B cell (primary cell): Measurements from ENCODE around the gene SERTAD3. TPM values are rescaled to one million over a fixed set of nuclear protein-coding genes. Genes with fewer than 3 reads are reported as not detected.

Source experiments
- ATAC-seq: fragments of 200-7000 bp; cut with Tn5 transposase; one replicate; pipeline ENCODE4 v1.10.0; 2021; ENCODE audit warnings: low read depth, mild to moderate bottlenecking, moderate number of reproducible peaks, moderate library complexity
- CTCF ChIA-PET: fragments of 350-600 bp; sonication (Branson Sonifier 250); formaldehyde crosslinking; loops from one replicate; lab custom pipeline; 2021; ENCODE audit warnings: antibody characterized with exemption, inconsistent platforms; lab: Charles Lee
- POLR2A ChIA-PET: fragments of 350-600 bp; sonication (Branson Sonifier 250); formaldehyde crosslinking; loops from one replicate; lab custom pipeline; 2021; ENCODE audit warnings: antibody characterized with exemption; lab: Charles Lee
- DNase-seq: peaks from one replicate; pipeline ENCODE4 v3.0.0; 2013
- H2AFZ ChIP-seq: 2 replicates; pipeline ENCODE4 v1.6.1; 2012; ENCODE audit warnings: mild to moderate bottlenecking, low read depth, low read length; ENCODE audit not compliant: insufficient read depth, poor library complexity, severe bottlenecking
- H3K27ac ChIP-seq, 2 donors: 1 replicate in 1 of 2; 2 replicates in 1 of 2; pipeline ENCODE4 v1.5.1; 2012 to 2013; ENCODE audit warnings: low read length in 2 of 2, mild to moderate bottlenecking in 2 of 2, moderate library complexity in 1 of 2
- H3K27me3 ChIP-seq, 4 experiments: fragments of 200-600 bp in 1 of 4; sonication (generic) in 1 of 4; replicated peaks in 1 of 4; 1 replicate in 2 of 4; 2 replicates in 2 of 4; pipeline versions ENCODE4 v1.6.1 to v1.7.0; 2013 to 2016; ENCODE audit warnings: low read length in 3 of 4, mild to moderate bottlenecking in 2 of 4, mixed read lengths in 1 of 4, moderate library complexity in 1 of 4; ENCODE audit not compliant: insufficient read depth in 4 of 4, control insufficient read depth in 3 of 4; ENCODE audit errors: control extremely low read depth in 1 of 4
- H3K36me3 ChIP-seq, 2 experiments: replicated peaks in 1 of 2; 1 replicate in 1 of 2; 2 replicates in 1 of 2; pipeline versions ENCODE4 v1.6.1 to v1.7.1; 2013; ENCODE audit warnings: low read length in 1 of 2; ENCODE audit not compliant: insufficient read depth in 2 of 2, control insufficient read depth in 1 of 2; ENCODE audit errors: control extremely low read depth in 1 of 2, extremely low read depth in 1 of 2
- H3K4me1 ChIP-seq, 2 donors: fragments of 200-600 bp in 1 of 2; sonication (generic) in 1 of 2; 1 replicate in 1 of 2; 2 replicates in 1 of 2; pipeline versions ENCODE4 v1.5.1 to v1.6.1; 2013 to 2017; ENCODE audit warnings: low read length in 2 of 2; ENCODE audit not compliant: control insufficient read depth in 2 of 2, insufficient read depth in 2 of 2
- H3K4me2 ChIP-seq: replicated peaks from 2 replicates; pipeline ENCODE3; 2012; ENCODE audit warnings: mild to moderate bottlenecking, low read depth, low read length; ENCODE audit not compliant: poor library complexity, severe bottlenecking
- H3K4me3 ChIP-seq, 5 experiments: fragments of 200-600 bp in 1 of 5; sonication (generic) in 1 of 5; 1 replicate in 3 of 5; 2 replicates in 2 of 5; pipeline versions ENCODE4 v1.5.1 to v1.7.0; 2011 to 2016; ENCODE audit warnings: low read length in 4 of 5, mild to moderate bottlenecking in 4 of 5, low read depth in 2 of 5, control low read depth in 1 of 5, moderate library complexity in 1 of 5; ENCODE audit not compliant: insufficient read depth in 1 of 5; ENCODE audit errors: control extremely low read depth in 1 of 5, extremely low read depth in 1 of 5
- H3K79me2 ChIP-seq: fragments of 200-600 bp; sonication (generic); one replicate; pipeline ENCODE4 v1.6.0; 2016; ENCODE audit warnings: low read length; ENCODE audit not compliant: control insufficient read depth, insufficient read depth
- H3K9ac ChIP-seq: fragments of 200-600 bp; sonication (generic); 2 replicates; pipeline ENCODE4 v1.6.1; 2017; ENCODE audit warnings: mild to moderate bottlenecking, low read length, moderate library complexity
- H3K9me3 ChIP-seq, 3 donors: one replicate each; pipeline versions ENCODE4 v1.6.1 to v1.7.1; 2013; ENCODE audit warnings: low read length in 2 of 3; ENCODE audit not compliant: control insufficient read depth in 2 of 3, insufficient read depth in 1 of 3; ENCODE audit errors: control extremely low read depth in 1 of 3
- H4K20me1 ChIP-seq: 2 replicates; pipeline ENCODE4 v1.6.0; 2012; ENCODE audit warnings: mild to moderate bottlenecking, low read length; ENCODE audit not compliant: insufficient read depth, control insufficient read depth, poor library complexity, severe bottlenecking
- H3K27ac Mint-ChIP-seq: one replicate; pipeline ENCODE4 v1.8.0; 2021; ENCODE audit warnings: mixed read lengths
- H3K27me3 Mint-ChIP-seq: one replicate; pipeline ENCODE4 v1.8.0; 2021; ENCODE audit warnings: mixed read lengths
- H3K4me1 Mint-ChIP-seq: one replicate; pipeline ENCODE4 v1.8.0; 2021; ENCODE audit warnings: mixed read lengths
- H3K4me3 Mint-ChIP-seq: one replicate; pipeline ENCODE4 v1.8.0; 2021; ENCODE audit warnings: mixed read lengths
- H3K9me3 Mint-ChIP-seq: one replicate; pipeline ENCODE4 v1.8.0; 2022; ENCODE audit warnings: mixed read lengths; ENCODE audit not compliant: insufficient read depth
- CTCF ChIP-seq: fragments of 200-600 bp; IDR thresholded peaks from one replicate; pipeline ENCODE4 v1.8.0; 2022; ENCODE audit warnings: antibody characterized with exemption, mild to moderate bottlenecking
- EZH2 ChIP-seq: IDR thresholded peaks from 2 replicates; pipeline ENCODE4 v1.6.1; 2012; ENCODE audit warnings: borderline replicate concordance, low read depth, mild to moderate bottlenecking, moderate library complexity, low read length; ENCODE audit not compliant: insufficient read depth, poor library complexity, severe bottlenecking
- WGBS: methylation state at CpG from one replicate; pipeline ENCODE4 v1.1.5; 2013; ENCODE audit warnings: missing lambda C conversion rate; ENCODE audit not compliant: insufficient coverage; 5-methylcytosine and 5-hydroxymethylcytosine counted together
- intact Hi-C: fragments of 100-400 bp; cut with micrococcal nuclease; formaldehyde crosslinking; loops from one replicate; pipeline ENCODE4 v1.10.0; 2022
- polyA plus RNA-seq: library from polyadenylated mRNA; depleted of rRNA; stranded (reverse); fragments of >200 nt; gene quantifications from 2 replicates; pipeline ENCODE4 v1.2.3, GENCODE V29; 2012
- total RNA-seq, 2 donors: library from RNA; stranded (reverse); fragments of 120-200 nt in 1 of 2; gene quantifications; 1 replicate in 1 of 2; 2 replicates in 1 of 2; pipeline versions ENCODE4 v1.2.3 to v1.2.4, GENCODE V29; 2013 to 2022

SERTAD3 gene
- total and polyA plus RNA-seq, 2 donors (not counting 1 experiment from before 2014, with no cell fraction given), result 41.6 to 43.9 TPM

- Histone ChIP-seq H2AFZ (peak within 1 kb of the TSS; percentile 77), H3K4me2 (peak within 1 kb of the TSS; percentile 80), H3K27ac (peak within 1 kb of the TSS; percentile 38 to 60), H3K4me1 (peaks cover 30 to 44% of the 10 kb centered on the region in 2 donors), H4K20me1 (no peaks in the 10 kb centered on the region), H3K36me3 (no peaks in the 10 kb centered on the region), H3K9ac (peak within 1 kb of the TSS; percentile 66), H3K4me3 (peak within 1 kb of the TSS; percentile 1 to 70 (median 62)), H3K9me3 (peaks cover 0 to 14% (median 0%) of the 10 kb centered on the region in 3 donors), H3K79me2 (no peaks in the 10 kb centered on the region), H3K27me3 (peaks cover 0 to 23% (median 3%) of the 10 kb centered on the region in 4 experiments)
- DNase-seq (peak; percentile 100), ATAC-seq (peak; percentile 89)
- intact Hi-C loops, result loop anchor here (1.0 to 5.0 kb wide), 10 partner anchors 21 to 797 kb away; partner anchors contain the start of genes AKT2, C19orf47, HNRNPUL1 and PLD3
- peaks cover 44% of the 10 kb centered on the region for H3K4me1 Mint-ChIP-seq
- TF ChIP-seq CTCF, result no peak
- no peak for TF ChIP-seq EZH2
- peaks cover 12% of the 10 kb centered on the region for H3K27me3 Mint-ChIP-seq
- ChIA-PET POLR2A (interaction anchor here (0.5 to 2.2 kb wide), 6 partner anchors 22 to 179 kb away, joined by 3 to 12 read pairs (median 4); partner anchors contain the start of genes SERTAD1 and SERTAD3), CTCF (interaction anchor here (0.6 to 6.7 kb wide), 9 partner anchors 16 to 326 kb away, joined by 3 to 86 read pairs (median 4); partner anchors contain the start of gene SERTAD1)
- H3K4me3 Mint-ChIP-seq, result peak within 1 kb of the TSS; percentile 87
- under 1% methylated on average over 54 of the region's 54 CpGs for WGBS
- peak within 1 kb of the TSS; percentile 66 for H3K27ac Mint-ChIP-seq
- no peaks in the 10 kb centered on the region for H3K9me3 Mint-ChIP-seq
Observed at GRCh38 chr19:40465557-40466218, 21.6 kb upstream of the SERTAD3 start, which contains the start of gene BLVRB. Gene BLVRB (minus strand): TSS chr19:40465745. CDS start chr19:40465688, 57 bp downstream.
